Measurements from ENCODE around the gene ALPI.
"Not testable (repeated sequence)": the region's sequence is repeated elsewhere in the genome, so short reads cannot be mapped to it uniquely, and the experiment has no call there.

Gene ALPI

DNA sequence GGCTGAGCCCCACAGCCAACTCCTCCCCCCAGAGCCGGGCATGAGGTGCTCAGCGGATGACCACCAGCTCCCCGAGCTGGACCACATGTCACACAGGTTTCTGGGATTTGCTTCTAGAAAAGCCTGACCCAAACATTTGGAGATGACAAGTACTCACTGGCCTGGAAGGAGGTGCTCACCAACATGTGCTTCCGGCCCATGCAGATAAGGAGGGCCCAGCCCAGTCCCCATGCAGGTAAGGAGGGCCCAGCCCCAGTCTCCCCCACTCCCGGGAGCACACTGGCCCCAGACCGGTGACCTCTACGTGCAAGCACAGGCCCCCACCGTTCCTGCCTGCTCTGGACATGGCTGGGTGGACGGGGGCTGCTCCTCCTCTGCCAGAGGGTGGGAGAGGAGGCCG lies 14.0 kb upstream of the ALPI start:
- DNase-seq (ENCODE audit: low read depth, low spot score), result not testable (repeated sequence)

DNA sequence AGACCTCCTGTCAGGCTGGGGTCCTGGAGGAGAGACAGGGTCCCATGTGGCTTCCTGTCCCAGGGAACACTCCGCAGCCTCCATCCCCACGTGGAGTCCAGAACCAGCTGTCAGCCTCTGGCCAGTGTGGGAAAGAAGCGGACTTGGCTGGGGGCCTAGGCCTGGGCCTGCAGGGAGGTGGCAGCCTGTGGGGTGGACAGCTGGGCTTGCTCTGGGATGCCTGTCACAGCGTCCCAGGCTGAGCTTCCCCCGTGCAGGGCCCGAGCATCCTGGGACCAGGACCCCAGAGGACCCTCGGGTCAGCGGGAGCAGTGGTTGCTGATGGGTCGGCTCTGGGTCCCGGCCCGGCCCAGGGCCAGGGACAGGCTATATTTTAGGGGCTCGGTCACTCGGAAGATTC lies 13.5 kb upstream of the ALPI start:
- not testable (repeated sequence) for DNase-seq (ENCODE audit: low read depth, low spot score)

DNA sequence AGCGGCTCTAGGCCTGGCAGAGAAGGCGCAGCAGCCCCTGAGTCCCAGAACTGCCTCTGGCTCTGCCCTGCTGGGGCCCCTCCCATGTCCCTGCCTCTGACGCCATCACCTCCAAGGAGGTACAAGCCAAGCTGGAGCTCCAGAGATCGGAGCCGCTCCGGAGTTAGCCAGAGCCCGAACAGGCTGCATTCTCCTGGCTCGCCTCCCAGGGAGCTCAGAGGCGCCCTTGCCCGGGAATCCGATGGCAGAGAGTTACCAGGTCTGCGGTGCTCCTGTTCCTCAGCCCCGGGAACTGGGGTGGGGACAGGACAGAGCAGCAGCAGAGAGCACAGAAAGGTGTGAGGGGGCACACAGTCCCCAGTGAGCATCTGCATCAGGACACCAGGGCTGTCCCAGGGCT lies 12.9 kb upstream of the ALPI start:
- not testable (repeated sequence) for DNase-seq (ENCODE audit: low read depth, low spot score)

DNA sequence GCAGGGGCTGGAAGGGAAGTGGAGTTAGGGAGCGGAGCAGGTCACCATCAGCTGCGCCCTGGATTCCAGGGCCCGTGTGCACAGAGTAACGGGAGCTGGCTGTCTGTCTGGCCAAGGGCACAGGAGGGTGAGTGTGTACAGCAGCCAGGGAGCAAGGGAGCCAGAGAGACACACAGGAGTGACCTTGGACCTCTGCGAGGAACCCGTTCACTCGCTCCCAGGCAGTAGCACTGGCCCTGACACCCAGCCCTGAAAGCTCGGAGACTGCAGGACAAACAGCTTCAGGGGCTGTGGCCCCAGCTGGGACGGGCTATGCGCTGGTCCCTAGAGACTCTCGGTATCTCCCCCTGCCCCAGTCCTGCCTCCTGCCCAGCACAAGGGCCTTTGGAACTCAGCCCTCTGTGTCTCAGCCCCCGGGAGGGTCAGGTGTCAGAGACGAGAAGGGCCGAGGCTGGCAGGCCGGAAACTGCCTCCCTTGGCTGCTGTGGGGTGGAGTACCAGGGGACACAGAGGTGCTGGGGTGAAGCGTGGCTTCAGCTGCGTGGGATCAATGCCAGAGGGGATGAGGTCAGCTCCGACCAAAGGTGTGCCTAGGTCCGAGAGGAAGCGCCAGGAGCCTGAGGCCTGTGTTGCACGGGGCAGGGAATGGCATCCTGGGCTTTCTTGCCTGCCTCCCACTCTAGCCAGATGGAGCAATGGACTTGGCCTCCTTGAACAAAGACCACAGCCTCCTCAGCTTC lies 12.1 kb upstream of the ALPI start:
- DNase-seq (ENCODE audit: low read depth, low spot score), result not testable (repeated sequence)

DNA sequence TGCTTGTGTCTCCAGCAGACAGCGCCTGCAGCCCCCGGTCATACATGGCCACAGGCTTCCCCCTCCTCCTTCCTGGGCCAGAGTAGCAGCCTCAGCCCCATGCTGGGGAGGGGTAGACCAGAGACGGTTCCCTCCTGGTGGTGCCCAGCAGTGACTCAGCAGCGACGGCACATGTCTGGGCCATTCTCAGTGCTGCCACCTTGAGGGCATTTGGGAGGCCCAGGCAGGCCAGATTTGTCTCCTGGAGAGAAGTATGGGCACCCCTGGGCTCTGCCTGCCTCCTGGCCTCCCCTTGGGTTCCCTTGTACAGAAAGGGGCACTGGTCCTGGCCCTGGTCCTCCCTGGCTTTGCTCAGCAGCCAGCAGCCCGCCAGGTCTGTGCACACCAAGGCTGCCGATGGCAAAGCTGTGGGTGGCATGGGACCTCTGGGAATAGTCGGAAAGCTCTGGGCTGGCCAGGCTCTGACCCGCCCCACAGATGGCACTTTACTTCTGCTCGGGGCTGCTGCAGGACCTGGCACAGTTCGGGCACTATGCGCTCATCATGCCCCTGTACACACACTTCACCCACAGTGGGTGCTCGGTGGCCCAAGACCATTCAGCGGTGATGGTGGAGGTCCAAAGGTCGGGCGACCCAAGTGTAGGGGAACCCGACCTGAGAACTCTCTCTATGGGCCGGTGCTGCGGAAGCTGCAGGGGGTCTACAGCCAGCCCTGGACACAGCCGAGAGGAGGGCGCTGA lies 11.4 kb upstream of the ALPI start:
- DNase-seq (ENCODE audit: low read depth, low spot score), result peak; percentile 76

DNA sequence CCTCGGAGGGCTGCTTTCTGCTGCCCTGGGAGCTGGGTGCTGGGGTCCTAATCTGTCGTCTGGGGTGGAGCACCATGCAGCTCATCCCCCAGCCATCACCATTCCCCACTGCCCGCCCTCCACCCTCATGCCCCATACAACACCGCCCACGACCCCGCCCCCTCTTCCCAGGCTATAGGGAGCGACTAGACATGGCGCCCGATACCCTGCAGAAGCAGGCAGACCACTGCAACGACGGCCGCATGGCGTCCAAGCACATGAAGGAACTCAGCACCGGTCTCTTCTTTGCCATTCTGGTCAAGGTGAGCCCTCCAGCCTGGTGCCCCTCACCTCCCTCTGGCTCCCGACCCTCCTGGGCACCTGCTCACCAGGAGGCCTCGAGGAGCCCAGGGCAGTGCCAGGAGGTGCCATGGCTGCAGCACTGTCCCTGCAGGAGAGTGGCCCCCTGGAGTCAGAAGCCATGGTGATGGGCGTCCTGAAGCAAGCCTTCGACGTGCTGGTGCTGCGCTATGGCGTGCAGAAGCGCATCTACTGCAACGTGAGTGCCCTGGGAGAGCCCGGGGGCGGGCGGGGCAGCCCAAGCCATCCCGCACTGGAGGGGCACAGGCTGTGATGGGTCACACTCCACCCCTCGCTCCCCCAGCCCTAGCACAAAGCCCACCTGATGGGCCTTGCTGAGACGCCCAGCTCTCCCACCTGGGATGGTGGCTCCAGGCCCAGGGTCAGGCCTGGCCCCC lies 10.6 kb upstream of the ALPI start:
- not testable (repeated sequence) for DNase-seq (ENCODE audit: low read depth, low spot score)

DNA sequence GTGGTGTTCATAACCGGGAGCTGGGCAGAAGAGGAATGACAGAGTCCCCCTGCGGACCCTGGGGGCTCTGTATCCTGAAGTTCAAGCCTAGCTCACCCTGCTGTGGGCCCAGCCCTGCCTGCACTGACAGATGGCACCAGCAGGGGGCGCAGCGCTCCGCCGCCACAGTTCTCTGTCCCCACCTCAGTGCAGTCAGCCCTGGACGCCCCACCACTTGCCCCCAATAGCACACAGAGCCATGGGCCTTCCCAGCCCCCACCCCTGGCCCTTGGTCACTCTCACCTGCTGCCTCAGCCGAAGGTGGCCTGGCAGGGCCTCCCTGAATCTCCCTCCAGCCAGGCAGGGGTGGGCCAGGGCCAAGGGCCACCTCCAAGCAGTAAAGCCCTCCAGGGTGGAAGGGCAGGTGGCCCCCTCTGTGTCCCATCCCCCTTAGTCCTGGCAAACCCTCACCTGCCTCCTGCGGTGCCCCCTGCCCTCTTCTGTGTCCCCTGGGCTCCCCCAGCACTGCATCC lies 9.6 kb upstream of the ALPI start:
- not testable (repeated sequence) for DNase-seq (ENCODE audit: low read depth, low spot score)

DNA sequence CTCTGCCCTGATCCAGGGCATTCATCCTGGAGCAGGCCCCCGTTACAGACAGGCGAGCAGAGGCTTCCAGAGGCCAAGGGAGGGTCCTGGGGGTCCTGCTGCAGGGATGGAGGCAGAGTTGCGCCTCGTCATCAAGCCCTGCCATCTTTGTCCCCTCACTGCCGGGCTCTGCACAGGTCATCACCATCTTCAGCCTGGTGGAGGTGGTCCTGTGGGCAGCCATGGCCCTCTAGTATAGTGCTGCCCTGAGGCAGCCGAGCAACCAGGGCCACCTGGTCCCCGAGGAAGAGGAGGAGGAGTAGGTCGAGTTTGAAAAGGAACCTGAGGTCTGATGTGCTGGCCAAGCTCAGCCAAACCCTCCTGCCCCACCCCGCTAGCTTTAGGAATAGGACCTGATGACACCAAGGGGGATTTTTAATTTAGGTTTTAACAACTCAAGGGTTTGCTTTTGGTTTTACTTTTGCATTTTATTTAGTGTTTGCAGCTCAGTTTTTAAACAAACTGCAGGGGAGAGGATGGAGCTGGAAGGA lies 8.8 kb upstream of the ALPI start:
- DNase-seq (ENCODE audit: low read depth, low spot score), result no peak

DNA sequence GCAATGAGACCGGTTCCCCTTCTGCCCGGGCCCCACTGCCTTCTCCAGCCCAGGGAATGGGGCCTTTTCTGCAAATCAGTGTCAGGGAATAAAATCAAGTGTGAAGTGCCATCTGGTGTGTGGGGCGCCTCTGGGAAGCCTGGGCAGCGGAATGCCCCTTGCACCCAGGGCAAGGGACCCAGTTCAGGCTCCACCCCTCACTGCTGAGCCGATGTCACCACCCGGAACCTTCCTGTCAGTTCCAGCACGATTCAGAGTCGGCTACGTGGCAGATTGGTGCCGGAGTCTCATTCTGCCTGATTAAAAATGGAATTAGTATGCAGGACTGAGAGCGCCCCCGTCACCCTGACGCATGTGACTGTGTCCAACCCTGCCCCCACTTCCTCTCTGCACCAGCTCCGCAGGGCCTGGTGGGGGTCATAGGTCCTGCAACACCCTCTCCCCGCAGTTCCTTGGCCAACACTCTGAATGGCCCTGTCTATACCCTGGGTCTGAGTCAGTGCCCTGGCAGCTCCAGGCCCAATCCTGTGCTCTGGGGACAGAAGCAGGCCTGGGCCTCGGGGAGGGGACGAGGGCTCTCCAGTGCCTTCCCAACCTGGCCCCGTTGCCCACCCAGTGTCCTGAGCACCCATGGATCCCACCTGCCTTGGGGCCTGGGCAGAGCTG lies 8.2 kb upstream of the ALPI start:
- no peak for DNase-seq (ENCODE audit: low read depth, low spot score)

DNA sequence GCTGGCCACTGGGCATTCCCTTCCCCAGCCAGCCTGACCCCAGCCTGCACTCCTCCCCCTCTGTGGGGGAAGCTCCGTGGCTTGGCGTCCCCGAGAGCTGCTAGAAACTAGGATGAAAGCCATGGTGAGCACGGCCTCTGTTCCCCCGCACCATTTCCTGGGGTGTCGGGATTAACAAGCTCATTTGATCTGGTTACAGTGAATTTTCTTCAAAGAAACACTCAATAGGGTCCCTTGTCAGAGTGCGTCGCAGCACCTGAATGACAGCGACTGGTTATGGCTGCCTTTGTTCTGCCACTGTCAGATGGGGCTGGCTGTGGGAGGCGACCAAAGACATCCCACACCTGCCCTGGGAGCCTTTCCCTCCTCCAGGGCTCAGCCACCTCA lies 7.7 kb upstream of the ALPI start:
- no peak for DNase-seq (ENCODE audit: low read depth, low spot score)

DNA sequence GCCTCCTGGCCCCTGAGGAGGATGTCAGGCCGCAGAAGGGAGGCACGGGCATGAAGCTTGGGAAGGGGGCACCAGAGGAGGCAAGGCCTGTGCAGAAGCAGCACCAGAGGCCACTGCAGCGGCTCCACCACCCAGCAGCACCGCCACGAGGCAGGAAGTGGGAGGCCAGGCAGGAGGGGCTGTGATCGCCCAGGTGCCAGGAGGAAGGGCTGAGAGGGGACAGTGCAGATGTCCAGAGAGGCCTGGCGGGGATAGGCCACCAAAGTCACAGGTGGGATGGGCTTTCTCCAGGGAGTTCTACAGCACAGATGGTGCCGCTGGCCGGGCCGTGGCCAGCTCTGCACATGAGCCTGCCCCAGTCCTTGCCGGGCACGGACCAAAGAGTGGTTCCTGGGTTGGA lies 6.0 kb upstream of the ALPI start:
- DNase-seq (ENCODE audit: low read depth, low spot score), result no peak

DNA sequence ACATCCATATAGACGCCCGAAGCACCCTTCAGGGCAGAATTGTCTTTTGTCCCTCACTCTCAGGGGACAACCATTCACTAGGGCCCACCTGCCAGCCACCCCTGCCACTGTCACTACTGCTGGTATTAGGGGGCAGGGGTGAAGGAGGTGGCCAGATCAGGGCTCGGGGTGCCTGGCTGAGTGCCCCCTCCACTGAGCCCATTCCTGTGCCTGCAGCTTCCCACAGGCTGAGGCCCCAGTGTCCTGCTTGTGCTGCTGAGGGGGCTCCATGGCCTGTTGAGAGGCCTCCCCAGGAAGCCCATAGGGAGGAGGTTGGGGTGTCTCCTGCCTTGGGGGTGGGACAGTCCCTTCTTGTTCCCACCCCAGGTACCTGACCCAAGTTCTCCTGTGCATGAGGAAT lies 4.3 kb upstream of the ALPI start:
- DNase-seq (ENCODE audit: low read depth, low spot score), result not testable (repeated sequence)

DNA sequence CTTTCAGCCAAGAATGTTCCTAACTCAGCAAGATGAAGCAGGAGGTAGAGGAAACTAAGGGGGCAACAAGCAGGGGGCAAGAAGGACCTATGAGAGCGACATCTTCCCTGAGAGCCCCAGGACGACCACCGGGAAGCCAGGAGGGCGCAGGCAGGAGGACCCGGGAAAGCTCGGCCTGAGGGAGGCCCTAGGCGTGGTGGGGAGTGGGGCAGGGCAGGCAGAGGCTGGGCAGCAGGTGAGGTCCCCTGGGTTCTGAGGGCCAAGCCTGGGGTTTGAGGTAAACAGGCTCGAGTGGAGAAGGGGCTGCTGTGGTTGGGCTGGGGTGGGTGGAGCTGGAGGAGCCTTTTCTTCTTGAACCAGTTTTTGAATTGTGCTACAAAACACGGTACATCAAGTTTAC lies 1.3 kb upstream of the ALPI start:
- no peak for DNase-seq (ENCODE audit: low read depth, low spot score)

DNA sequence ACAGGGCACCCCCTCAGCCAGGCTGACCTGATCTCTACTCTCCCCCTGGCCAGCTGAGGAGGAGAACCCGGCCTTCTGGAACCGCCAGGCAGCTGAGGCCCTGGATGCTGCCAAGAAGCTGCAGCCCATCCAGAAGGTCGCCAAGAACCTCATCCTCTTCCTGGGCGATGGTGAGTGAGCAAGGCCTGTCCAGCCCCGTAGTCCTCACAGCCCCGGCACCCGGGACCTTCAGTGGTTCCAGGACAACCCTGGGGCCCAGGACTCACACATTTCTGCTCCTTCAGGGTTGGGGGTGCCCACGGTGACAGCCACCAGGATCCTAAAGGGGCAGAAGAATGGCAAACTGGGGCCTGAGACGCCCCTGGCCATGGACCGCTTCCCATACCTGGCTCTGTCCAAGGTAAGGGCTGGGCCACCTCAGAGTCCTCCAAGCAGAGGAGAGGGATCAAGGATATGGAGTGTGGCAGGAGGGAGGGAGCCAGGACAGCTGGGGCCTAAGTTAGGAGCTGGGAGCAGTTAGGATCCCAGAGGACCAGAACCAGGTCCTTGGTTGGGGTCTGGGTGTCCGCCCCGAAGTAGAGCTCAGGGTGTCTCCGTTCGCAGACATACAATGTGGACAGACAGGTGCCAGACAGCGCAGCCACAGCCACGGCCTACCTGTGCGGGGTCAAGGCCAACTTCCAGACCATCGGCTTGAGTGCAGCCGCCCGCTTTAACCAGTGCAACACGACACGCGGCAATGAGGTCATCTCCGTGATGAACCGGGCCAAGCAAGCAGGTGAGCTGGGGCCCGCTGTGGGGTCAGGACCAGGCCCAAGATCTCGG lies 555 bp downstream of the ALPI start:
- no peak for DNase-seq (ENCODE audit: low read depth, low spot score)

DNA sequence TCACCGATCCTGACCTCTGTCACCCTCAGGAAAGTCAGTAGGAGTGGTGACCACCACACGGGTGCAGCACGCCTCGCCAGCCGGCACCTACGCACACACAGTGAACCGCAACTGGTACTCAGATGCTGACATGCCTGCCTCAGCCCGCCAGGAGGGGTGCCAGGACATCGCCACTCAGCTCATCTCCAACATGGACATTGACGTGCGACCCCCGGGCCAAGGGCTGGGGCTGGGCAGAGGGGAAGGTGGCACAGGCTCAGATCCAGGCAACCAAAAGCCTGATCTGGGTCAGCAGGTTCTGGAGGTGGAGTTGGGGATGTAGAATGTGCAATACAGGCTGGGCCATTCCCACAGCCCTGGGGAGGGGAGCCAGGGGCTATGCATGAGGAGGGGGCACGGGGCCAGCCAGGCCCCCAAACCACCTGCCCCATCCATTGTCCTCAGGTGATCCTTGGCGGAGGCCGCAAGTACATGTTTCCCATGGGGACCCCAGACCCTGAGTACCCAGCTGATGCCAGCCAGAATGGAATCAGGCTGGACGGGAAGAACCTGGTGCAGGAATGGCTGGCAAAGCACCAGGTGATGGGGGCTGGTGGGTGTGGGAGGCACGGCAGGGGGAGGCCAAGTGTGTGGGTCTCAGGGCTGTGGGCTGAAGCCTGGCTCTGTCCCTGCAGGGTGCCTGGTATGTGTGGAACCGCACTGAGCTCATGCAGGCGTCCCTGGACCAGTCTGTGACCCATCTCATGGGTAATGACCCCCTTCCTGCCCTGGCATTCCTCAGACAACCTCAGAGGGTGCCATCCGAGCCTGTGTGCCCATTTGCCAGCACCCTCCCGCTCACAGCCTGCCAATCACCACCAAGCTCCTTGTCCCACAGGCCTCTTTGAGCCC lies 1.4 kb downstream of the ALPI start:
- no peak for DNase-seq (ENCODE audit: low read depth, low spot score)

DNA sequence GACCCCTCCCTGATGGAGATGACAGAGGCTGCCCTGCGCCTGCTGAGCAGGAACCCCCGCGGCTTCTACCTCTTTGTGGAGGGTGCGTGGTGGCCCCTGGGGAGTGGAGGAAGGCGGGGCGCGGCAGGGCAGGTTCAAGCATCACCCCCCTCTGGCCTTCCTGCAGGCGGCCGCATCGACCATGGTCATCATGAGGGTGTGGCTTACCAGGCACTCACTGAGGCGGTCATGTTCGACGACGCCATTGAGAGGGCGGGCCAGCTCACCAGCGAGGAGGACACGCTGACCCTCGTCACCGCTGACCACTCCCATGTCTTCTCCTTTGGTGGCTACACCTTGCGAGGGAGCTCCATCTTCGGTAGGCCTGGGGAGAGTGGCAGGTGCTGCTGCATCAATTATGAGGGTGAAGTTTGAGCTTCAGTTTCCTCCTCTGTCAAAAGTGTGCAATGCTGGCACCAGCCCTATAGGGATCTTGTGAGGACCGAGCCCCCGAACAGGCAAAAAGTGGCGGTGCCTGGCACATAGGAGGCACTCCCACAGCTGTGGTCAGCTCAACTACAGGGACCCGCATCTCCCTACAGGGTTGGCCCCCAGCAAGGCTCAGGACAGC lies 2.2 kb downstream of the ALPI start:
- DNase-seq (ENCODE audit: low read depth, low spot score), result no peak

DNA sequence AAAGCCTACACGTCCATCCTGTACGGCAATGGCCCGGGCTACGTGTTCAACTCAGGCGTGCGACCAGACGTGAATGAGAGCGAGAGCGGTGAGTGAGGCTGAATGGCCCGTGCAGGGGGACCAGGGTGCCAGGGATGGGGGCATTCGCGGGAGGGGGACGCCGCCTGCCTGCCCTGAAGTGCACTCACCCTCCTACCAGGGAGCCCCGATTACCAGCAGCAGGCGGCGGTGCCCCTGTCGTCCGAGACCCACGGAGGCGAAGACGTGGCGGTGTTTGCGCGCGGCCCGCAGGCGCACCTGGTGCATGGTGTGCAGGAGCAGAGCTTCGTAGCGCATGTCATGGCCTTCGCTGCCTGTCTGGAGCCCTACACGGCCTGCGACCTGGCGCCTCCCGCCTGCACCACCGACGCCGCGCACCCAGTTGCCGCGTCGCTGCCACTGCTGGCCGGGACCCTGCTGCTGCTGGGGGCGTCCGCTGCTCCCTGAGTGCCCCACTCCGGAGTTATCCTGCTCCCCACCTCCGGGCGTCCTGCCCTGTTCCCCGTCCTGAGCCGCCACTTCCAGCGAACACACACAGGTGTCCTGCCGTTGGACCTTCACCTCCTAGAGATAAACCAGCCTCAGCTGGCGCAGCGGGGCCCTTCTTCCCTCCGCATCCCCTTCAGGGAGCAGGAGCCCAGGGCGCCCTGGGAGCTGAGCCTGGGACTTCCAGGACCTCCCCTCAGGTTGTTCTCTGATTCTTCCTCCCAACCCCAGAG lies 2.9 kb downstream of the ALPI start:
- no peak for DNase-seq (ENCODE audit: low read depth, low spot score)

DNA sequence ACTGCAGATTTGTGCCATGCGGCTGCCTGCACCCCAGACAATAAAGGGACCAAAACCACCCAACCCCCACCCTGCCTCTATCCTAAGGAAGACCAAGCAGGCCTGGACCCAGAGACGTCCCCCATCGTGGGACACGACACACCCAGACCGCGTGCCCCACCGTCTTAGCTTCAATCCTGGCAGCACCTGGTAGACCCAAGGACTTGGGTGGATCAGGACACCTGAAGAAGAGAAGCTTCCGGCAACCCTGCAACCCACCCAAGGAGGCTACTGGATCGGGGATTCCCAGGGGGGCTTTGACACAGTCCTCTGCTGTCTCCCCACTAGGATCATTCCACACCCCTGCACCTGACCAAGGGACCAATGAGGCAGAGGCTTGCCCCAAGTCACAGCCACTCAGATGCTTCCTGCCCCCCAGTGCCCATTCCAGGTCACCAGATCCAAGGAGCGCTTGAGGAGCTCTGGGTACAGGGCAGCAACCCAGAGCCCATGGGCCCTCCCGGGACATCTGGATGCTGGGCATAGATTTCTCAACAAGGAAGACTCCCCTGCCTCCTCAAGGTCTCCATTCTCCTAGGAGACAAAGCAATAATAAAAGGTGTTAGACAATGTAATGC lies 3.6 kb downstream of the ALPI start:
- DNase-seq (ENCODE audit: low read depth, low spot score), result no peak
